ENCODE data around the gene DCP1A. TPM values are rescaled to one million over a fixed set of nuclear protein-coding genes. Genes with fewer than 3 reads are reported as not detected.
A peak's percentile ranks its signal among the peaks of the same experiment; 100 is the strongest.

Gene DCP1A
- total and polyA plus RNA-seq, 9 of the 15 experiments (the other 6 are each of a cell fraction or from before 2014, with no cell fraction given): 6.6 to 33.7 (median 13.3) TPM

DNA sequence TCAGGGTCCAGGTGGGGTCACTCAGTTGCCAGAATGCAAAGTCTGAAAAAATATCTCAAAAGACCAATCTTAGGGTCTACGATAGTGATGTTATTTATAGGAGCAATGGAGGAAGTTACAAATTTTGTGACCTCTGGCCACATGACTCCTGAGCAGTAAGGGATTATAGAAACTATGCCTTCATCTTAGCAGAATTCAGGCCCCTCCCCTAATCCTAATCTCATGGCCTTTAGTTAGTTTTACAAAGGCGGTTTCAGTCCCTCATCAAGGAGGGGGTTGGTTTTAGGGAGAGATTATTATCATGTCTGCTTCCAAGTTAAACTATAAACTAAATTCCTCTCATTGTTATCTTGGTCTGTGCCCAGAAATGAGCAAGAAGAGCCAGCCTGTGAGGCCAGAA is 5.9 kb upstream of the DCP1A start (continued):
- TF ChIP-seq, protein P1, sequence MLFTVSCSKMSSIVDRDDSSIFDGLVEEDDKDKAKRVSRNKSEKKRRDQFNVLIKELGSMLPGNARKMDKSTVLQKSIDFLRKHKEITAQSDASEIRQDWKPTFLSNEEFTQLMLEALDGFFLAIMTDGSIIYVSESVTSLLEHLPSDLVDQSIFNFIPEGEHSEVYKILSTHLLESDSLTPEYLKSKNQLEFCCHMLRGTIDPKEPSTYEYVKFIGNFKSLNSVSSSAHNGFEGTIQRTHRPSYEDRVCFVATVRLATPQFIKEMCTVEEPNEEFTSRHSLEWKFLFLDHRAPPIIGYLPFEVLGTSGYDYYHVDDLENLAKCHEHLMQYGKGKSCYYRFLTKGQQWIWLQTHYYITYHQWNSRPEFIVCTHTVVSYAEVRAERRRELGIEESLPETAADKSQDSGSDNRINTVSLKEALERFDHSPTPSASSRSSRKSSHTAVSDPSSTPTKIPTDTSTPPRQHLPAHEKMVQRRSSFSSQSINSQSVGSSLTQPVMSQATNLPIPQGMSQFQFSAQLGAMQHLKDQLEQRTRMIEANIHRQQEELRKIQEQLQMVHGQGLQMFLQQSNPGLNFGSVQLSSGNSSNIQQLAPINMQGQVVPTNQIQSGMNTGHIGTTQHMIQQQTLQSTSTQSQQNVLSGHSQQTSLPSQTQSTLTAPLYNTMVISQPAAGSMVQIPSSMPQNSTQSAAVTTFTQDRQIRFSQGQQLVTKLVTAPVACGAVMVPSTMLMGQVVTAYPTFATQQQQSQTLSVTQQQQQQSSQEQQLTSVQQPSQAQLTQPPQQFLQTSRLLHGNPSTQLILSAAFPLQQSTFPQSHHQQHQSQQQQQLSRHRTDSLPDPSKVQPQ (CRISPR knock-in tag; IDR thresholded peaks at IDR 0.05; ENCODE audit: borderline replicate concordance): no peak
- TF ChIP-seq DPF2 (IDR thresholded peaks at IDR 0.05): 0 out of 2 replicates have a peak, but pooled peaks have one; percentile 13

DNA sequence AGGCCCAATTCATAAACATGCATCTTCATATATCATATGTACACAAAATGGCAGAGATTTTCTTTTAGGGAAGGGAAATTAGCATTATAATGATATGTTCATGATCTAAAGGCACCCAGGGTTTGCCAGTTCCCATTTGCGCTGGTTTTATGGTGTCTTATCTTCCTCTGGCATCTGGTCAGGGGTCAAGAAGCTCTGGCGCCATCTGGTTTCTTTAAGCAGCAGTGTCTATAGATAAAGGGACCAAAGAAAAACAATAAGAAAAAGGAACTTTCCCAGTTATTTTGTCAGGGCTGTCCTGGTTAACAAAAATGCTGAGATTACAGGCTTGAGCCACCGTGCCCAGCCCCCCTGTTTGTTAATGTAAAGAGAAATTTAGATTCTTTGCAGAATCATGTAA is 3.3 kb upstream of the DCP1A start:
- POLR2A ChIA-PET: no interaction called here
- in situ Hi-C loops (cut with MboI) (no loop called here), intact Hi-C loops (cut with micrococcal nuclease) (loop anchor here (1.0 kb wide), 1 partner anchor 130 kb away; no protein-coding TSS in a partner anchor)
- H3K9me1 ChIP-seq (ENCODE audit: control insufficient read depth, insufficient read depth, low read length): no peaks in the 10 kb centered on the region
- H3K4me1 ChIP-seq (replicated peaks in 1 of 2; ENCODE audit: control insufficient read depth in 2 of 2, insufficient read depth in 2 of 2, low read length in 2 of 2): peaks cover 7 to 21% of the 10 kb centered on the region in 2 experiments; a peak in 4 of 5 replicates
- no peaks in the 10 kb centered on the region for H3K9me3 ChIP-seq (replicated peaks; ENCODE audit: control insufficient read depth, insufficient read depth, low read depth, low read length)
- CTCF ChIA-PET (ENCODE audit: low intra/inter-chr PET ratio): interaction anchor here (1.2 to 1.7 kb wide), 2 partner anchors 51 to 131 kb away, joined by 4 to 10 read pairs; no protein-coding TSS in a partner anchor
- DNase-seq (ENCODE audit: extremely low read depth in 1 of 4, low spot score in 3 of 4): peak; percentile 41 to 87 (median 53)
- 0% methylated on average over 3 of the region's 3 CpGs for WGBS (ENCODE audit: insufficient coverage, low coverage, missing lambda C conversion rate)
- no peak overlapping the region for H3K27ac ChIP-seq (ENCODE audit: extremely low read depth, low read depth, low read length)
- no peaks in the 10 kb centered on the region for H3K27me3 ChIP-seq (ENCODE audit: control insufficient read depth in 2 of 2, insufficient read depth in 2 of 2, low read length in 2 of 2)
- H4K20me1 ChIP-seq (replicated peaks; ENCODE audit: control insufficient read depth, insufficient read depth, low read length): no peaks in the 10 kb centered on the region; the same call in 1 of the 2 replicates
- ATAC-seq: no peak; the same call in 2 of the 3 replicates
- peaks cover 17% of the 10 kb centered on the region for H3K79me2 ChIP-seq (ENCODE audit: control insufficient read depth, insufficient read depth, low read length)
- no peak overlapping the region for H3K9ac ChIP-seq (ENCODE audit: insufficient read depth in 1 of 2, low read depth in 2 of 2, low read length in 2 of 2)
- H3K4me3 ChIP-seq: no peak overlapping the region
- FAIRE-seq: peak; percentile 93
- no peak overlapping the region for H2AFZ ChIP-seq (ENCODE audit: low read depth, low read length)
- peak overlapping the region; percentile 8; the same call in 1 of the 2 replicates for H3K4me2 ChIP-seq (ENCODE audit: insufficient read depth, low read length)
- no TSS peak for BruUV-seq (replicated peaks)
- H3K36me3 ChIP-seq (ENCODE audit: control insufficient read depth, insufficient read depth, low read length): no peaks in the 10 kb centered on the region
- TF ChIP-seq RBM17 (IDR thresholded peaks at IDR 0.05; ENCODE audit: borderline replicate concordance, low read depth, low read length) (no peak), MBD2 (IDR thresholded peaks at IDR 0.05; ENCODE audit: borderline replicate concordance, low read depth) (0 out of 2 replicates have a peak, but pooled peaks have one; percentile 55), ZNF175 (CRISPR knock-in tag; IDR thresholded peaks at IDR 0.05; ENCODE audit: low read depth) (peak; percentile 68; the same call in 1 of the 2 replicates), HDAC2 (IDR thresholded peaks at IDR 0.05) (peak; percentile 67; the same call in 1 of the 2 replicates), SAP30 (IDR thresholded peaks at IDR 0.05; ENCODE audit: borderline replicate concordance, insufficient read depth, low read depth, low read length, poor library complexity, severe bottlenecking) (no peak)
- TF ChIP-seq, protein P2, sequence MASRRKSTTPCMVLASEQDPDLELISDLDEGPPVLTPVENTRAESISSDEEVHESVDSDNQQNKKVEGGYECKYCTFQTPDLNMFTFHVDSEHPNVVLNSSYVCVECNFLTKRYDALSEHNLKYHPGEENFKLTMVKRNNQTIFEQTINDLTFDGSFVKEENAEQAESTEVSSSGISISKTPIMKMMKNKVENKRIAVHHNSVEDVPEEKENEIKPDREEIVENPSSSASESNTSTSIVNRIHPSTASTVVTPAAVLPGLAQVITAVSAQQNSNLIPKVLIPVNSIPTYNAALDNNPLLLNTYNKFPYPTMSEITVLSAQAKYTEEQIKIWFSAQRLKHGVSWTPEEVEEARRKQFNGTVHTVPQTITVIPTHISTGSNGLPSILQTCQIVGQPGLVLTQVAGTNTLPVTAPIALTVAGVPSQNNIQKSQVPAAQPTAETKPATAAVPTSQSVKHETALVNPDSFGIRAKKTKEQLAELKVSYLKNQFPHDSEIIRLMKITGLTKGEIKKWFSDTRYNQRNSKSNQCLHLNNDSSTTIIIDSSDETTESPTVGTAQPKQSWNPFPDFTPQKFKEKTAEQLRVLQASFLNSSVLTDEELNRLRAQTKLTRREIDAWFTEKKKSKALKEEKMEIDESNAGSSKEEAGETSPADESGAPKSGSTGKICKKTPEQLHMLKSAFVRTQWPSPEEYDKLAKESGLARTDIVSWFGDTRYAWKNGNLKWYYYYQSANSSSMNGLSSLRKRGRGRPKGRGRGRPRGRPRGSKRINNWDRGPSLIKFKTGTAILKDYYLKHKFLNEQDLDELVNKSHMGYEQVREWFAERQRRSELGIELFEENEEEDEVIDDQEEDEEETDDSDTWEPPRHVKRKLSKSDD (conservative IDR thresholded peaks at IDR 0.05; ENCODE audit: low read length): no peak
- TF ChIP-seq, protein P3, sequence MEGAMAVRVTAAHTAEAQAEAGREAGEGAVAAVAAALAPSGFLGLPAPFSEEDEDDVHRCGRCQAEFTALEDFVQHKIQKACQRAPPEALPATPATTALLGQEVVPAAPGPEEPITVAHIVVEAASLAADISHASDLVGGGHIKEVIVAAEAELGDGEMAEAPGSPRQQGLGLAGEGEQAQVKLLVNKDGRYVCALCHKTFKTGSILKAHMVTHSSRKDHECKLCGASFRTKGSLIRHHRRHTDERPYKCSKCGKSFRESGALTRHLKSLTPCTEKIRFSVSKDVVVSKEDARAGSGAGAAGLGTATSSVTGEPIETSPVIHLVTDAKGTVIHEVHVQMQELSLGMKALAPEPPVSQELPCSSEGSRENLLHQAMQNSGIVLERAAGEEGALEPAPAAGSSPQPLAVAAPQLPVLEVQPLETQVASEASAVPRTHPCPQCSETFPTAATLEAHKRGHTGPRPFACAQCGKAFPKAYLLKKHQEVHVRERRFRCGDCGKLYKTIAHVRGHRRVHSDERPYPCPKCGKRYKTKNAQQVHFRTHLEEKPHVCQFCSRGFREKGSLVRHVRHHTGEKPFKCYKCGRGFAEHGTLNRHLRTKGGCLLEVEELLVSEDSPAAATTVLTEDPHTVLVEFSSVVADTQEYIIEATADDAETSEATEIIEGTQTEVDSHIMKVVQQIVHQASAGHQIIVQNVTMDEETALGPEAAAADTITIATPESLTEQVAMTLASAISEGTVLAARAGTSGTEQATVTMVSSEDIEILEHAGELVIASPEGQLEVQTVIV (CRISPR knock-in tag; IDR thresholded peaks at IDR 0.05; ENCODE audit: borderline replicate concordance): no peak
- TF ChIP-seq, protein P4, sequence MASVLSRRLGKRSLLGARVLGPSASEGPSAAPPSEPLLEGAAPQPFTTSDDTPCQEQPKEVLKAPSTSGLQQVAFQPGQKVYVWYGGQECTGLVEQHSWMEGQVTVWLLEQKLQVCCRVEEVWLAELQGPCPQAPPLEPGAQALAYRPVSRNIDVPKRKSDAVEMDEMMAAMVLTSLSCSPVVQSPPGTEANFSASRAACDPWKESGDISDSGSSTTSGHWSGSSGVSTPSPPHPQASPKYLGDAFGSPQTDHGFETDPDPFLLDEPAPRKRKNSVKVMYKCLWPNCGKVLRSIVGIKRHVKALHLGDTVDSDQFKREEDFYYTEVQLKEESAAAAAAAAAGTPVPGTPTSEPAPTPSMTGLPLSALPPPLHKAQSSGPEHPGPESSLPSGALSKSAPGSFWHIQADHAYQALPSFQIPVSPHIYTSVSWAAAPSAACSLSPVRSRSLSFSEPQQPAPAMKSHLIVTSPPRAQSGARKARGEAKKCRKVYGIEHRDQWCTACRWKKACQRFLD (CRISPR knock-in tag; IDR thresholded peaks at IDR 0.05): peak; percentile 86; the same call in 1 of the 2 replicates

All from K562 (cell line).